Endothelial cell of umbilical vein (primary cell): ENCODE results near the gene ANKRD44. TPM values are rescaled to one million over a fixed set of nuclear protein-coding genes. Genes with fewer than 3 reads are reported as not detected.

Experiments
- BruUV-seq: library from RNA; stranded (reverse); fragments of 400-500 nt; replicated peaks from 2 replicates; lab custom pipeline; 2021; lab: Mats Ljungman, UMichigan
- CTCF ChIA-PET: fragments of 300-600, 350-600 bp; sonication (Branson Sonifier 250); formaldehyde crosslinking; loops from one replicate; lab custom pipeline; 2021; ENCODE audit warnings: antibody characterized with exemption, inconsistent platforms; lab: Charles Lee
- POLR2A ChIA-PET: fragments of 300-600, 350-600 bp; sonication (Branson Sonifier 250); formaldehyde crosslinking; loops from one replicate; lab custom pipeline; 2021; ENCODE audit warnings: antibody characterized with exemption, inconsistent platforms; lab: Charles Lee
- DNase-seq: peaks from one replicate; pipeline ENCODE4 v3.0.0-alpha.2; 2011; ENCODE audit warnings: low read depth, low spot score
- FAIRE-seq: peaks from 2 replicates; lab custom pipeline; 2011; peaks lifted over from hg19 to GRCh38; lab: Jason Lieb, UNC
- H2AFZ ChIP-seq: 2 replicates; pipeline ENCODE4 v1.6.0; 2012; ENCODE audit warnings: low read depth, low read length, control low read depth, inconsistent platforms
- H3K27ac ChIP-seq: 2 replicates; pipeline ENCODE4 v1.5.1; 2011; ENCODE audit warnings: low read depth, mild to moderate bottlenecking, control low read depth, low read length, moderate library complexity; ENCODE audit not compliant: insufficient read depth
- H3K27me3 ChIP-seq, 2 experiments: 2 replicates each; pipeline versions ENCODE4 v1.6.0 to v1.6.1; 2011; ENCODE audit warnings: low read length in 2 of 2, mixed read lengths in 1 of 2; ENCODE audit not compliant: control insufficient read depth in 2 of 2, insufficient read depth in 2 of 2
- H3K36me3 ChIP-seq, 2 experiments: 2 replicates in 1 of 2; 3 replicates in 1 of 2; pipeline ENCODE4 v1.5.1; 2011; ENCODE audit warnings: low read length in 2 of 2, mild to moderate bottlenecking in 1 of 2, moderate library complexity in 1 of 2; ENCODE audit not compliant: control insufficient read depth in 2 of 2, insufficient read depth in 2 of 2; ENCODE audit errors: extremely low read depth in 1 of 2
- H3K4me1 ChIP-seq: 3 replicates; pipeline ENCODE4 v1.5.1; 2011; ENCODE audit warnings: mild to moderate bottlenecking, low read length; ENCODE audit not compliant: control insufficient read depth, insufficient read depth; ENCODE audit errors: extremely low read depth
- H3K4me2 ChIP-seq: 2 replicates; pipeline ENCODE4 v1.6.1; 2011; ENCODE audit warnings: low read length, control low read depth, mixed read lengths; ENCODE audit not compliant: insufficient read depth
- H3K4me3 ChIP-seq, 3 experiments: fragments of 200-600 bp in 1 of 3; sonication (generic), shearing (Covaris generic) in 1 of 3; replicated peaks in 1 of 3; 2 replicates each; pipeline ENCODE4 v1.5.1; 2011 to 2016; ENCODE audit warnings: control low read depth in 3 of 3, low read length in 3 of 3, mild to moderate bottlenecking in 2 of 3, inconsistent platforms in 1 of 3, low read depth in 1 of 3, moderate library complexity in 1 of 3; ENCODE audit not compliant: insufficient read depth in 1 of 3
- H3K79me2 ChIP-seq: 2 replicates; pipeline ENCODE4 v1.6.0; 2012; ENCODE audit warnings: low read length, inconsistent platforms; ENCODE audit not compliant: control insufficient read depth, insufficient read depth
- H3K9ac ChIP-seq: replicated peaks from 2 replicates; pipeline ENCODE3; 2011; ENCODE audit warnings: low read length, control low read depth; ENCODE audit not compliant: insufficient read depth; ENCODE audit errors: extremely low read depth
- H3K9me1 ChIP-seq: replicated peaks from 3 replicates; pipeline ENCODE4 v1.6.0; 2011; ENCODE audit warnings: mild to moderate bottlenecking, low read length; ENCODE audit not compliant: control insufficient read depth, insufficient read depth; ENCODE audit errors: extremely low read depth
- H3K9me3 ChIP-seq: replicated peaks from 2 replicates; pipeline ENCODE4 v1.5.1; 2012; ENCODE audit warnings: low read length, inconsistent platforms; ENCODE audit not compliant: control insufficient read depth, insufficient read depth
- H4K20me1 ChIP-seq: replicated peaks from 2 replicates; pipeline ENCODE3; 2011; ENCODE audit warnings: mild to moderate bottlenecking, low read length; ENCODE audit not compliant: control insufficient read depth, insufficient read depth; ENCODE audit errors: extremely low read depth
- CTCF ChIP-seq, 2 donors: IDR thresholded peaks; 1 replicate in 1 of 2; 2 replicates in 1 of 2; pipeline ENCODE4 v1.5.1; 2011; ENCODE audit warnings: low read length in 2 of 2, mild to moderate bottlenecking in 2 of 2, moderate library complexity in 2 of 2, control low read depth in 1 of 2, inconsistent platforms in 1 of 2, low read depth in 1 of 2; ENCODE audit not compliant: insufficient read depth in 1 of 2; ENCODE audit errors: extremely low read depth in 1 of 2
- EZH2 ChIP-seq: IDR thresholded peaks from 2 replicates; pipeline ENCODE4 v1.6.1; 2012; ENCODE audit warnings: borderline replicate concordance, low read depth, mild to moderate bottlenecking, moderate library complexity, low read length, inconsistent platforms; ENCODE audit not compliant: severe bottlenecking
- FOS ChIP-seq: IDR thresholded peaks from 2 replicates; pipeline ENCODE4 v1.6.1; 2011; ENCODE audit warnings: mild to moderate bottlenecking, low read length, moderate library complexity, borderline replicate concordance; ENCODE audit not compliant: insufficient read depth
- GATA2 ChIP-seq: IDR thresholded peaks from 2 replicates; pipeline ENCODE4 v1.7.0; 2011; ENCODE audit warnings: low read depth, mild to moderate bottlenecking, moderate library complexity, mixed read lengths, low read length; ENCODE audit not compliant: insufficient read length, insufficient read depth
- JUN ChIP-seq: IDR thresholded peaks from 2 replicates; pipeline ENCODE4 v1.6.1; 2011; ENCODE audit warnings: borderline replicate concordance, low read depth; ENCODE audit not compliant: insufficient read length, insufficient read depth
- MAX ChIP-seq: IDR thresholded peaks from 2 replicates; pipeline ENCODE4 v1.6.1; 2011; ENCODE audit not compliant: insufficient read depth, insufficient read length
- MYC ChIP-seq: IDR thresholded peaks from one replicate; pipeline ENCODE4 v1.6.1; 2011; ENCODE audit warnings: mild to moderate bottlenecking, low read depth, low read length
- POLR2A ChIP-seq: IDR thresholded peaks from 2 replicates; pipeline ENCODE4 v1.6.1; 2012; ENCODE audit warnings: low read depth, mild to moderate bottlenecking, control low read depth, low read length
- POLR2AphosphoS5 ChIP-seq: IDR thresholded peaks from 2 replicates; pipeline ENCODE4 v1.6.1; 2012; ENCODE audit warnings: low read depth, mild to moderate bottlenecking, control low read depth, low read length, moderate library complexity; ENCODE audit not compliant: insufficient read depth
- dilution Hi-C: fragments of 300-500 bp; cut with MboI; formaldehyde crosslinking; loops from one replicate; pipeline ENCODE4 v1.15.0; 2019; ENCODE audit warnings: low sequenced_read_pairs; ENCODE audit not compliant: extremely low pct_ligation_motif_present
- intact Hi-C: fragments of 100-400 bp; cut with micrococcal nuclease; formaldehyde crosslinking; loops from one replicate; pipeline ENCODE4 v1.10.0; 2022
- polyA plus RNA-seq, 4 experiments: library from polyadenylated mRNA; depleted of rRNA in 3 of 4; stranded (reverse) in 3 of 4; unstranded in 1 of 4; fragments of >200 nt; gene quantifications; 2 replicates each; pipeline versions ENCODE4 v1.2.1 to v1.2.3, GENCODE V29; 2011 to 2012; ENCODE audit warnings: missing spikeins in 1 of 4
- total RNA-seq: library from RNA; stranded (reverse); gene quantifications from 2 replicates; pipeline ENCODE4 v1.2.3, GENCODE V29; 2021

The ANKRD44 gene
- total and polyA plus RNA-seq, 2 donors (not counting 3 experiments of a cell fraction or from before 2014, with no cell fraction given) = 3.4 to 6.1 TPM

- no peaks in the 10 kb centered on the region for H3K27me3 ChIP-seq
- dilution Hi-C loops (no loop called here), intact Hi-C loops (loop anchor here (2.0 kb wide), 1 partner anchor 23 kb away; no protein-coding TSS in a partner anchor)
- H3K4me2 ChIP-seq = peak overlapping the region; percentile 67
- H2AFZ ChIP-seq = peak overlapping the region; percentile 88
- ChIA-PET POLR2A (no interaction called here), CTCF (no interaction called here)
- no peak overlapping the region for H3K27ac ChIP-seq
- no peaks in the 10 kb centered on the region for H3K79me2 ChIP-seq
- H3K4me3 ChIP-seq = no peak overlapping the region
- H3K4me1 ChIP-seq = peaks cover 20% of the 10 kb centered on the region
- FAIRE-seq = no peak
- H3K9me1 ChIP-seq = no peaks in the 10 kb centered on the region
- BruUV-seq = no TSS peak
- TF ChIP-seq JUN = no peak
- TF ChIP-seq POLR2A = no peak
- no peak for TF ChIP-seq MAX
- TF ChIP-seq EZH2 = no peak
- TF ChIP-seq MYC = no peak
- TF ChIP-seq CTCF (IDR thresholded peaks at IDR 0.05; ENCODE audit: extremely low read depth in 1 of 2, insufficient read depth in 1 of 2, low read depth in 1 of 2, low read length in 2 of 2) = no peak
- no peak for TF ChIP-seq GATA2
- no peak for TF ChIP-seq FOS
- TF ChIP-seq POLR2AphosphoS5 = no peak
- H3K9me3 ChIP-seq = no peaks in the 10 kb centered on the region
- no peak for DNase-seq
- H3K9ac ChIP-seq = no peak overlapping the region
- H3K36me3 ChIP-seq = no peaks in the 10 kb centered on the region
- no peaks in the 10 kb centered on the region for H4K20me1 ChIP-seq
Measured at GRCh38 chr2:196966061-196966460, 344.5 kb downstream of the ANKRD44 start.
